Activated T-cell treated with anti-CD3 and anti-CD28 coated beads for 24 hours (primary cell): Measurements from ENCODE around the gene SMIM23.
"Not testable (repeated sequence)": the region's sequence is repeated elsewhere in the genome, so short reads cannot be mapped to it uniquely, and the experiment has no call there.

ENCODE experiments used
- DNase-seq: peaks from one replicate; pipeline ENCODE4 v3.0.0-alpha.2; 2020; ENCODE audit warnings: low read depth

Gene SMIM23

DNA sequence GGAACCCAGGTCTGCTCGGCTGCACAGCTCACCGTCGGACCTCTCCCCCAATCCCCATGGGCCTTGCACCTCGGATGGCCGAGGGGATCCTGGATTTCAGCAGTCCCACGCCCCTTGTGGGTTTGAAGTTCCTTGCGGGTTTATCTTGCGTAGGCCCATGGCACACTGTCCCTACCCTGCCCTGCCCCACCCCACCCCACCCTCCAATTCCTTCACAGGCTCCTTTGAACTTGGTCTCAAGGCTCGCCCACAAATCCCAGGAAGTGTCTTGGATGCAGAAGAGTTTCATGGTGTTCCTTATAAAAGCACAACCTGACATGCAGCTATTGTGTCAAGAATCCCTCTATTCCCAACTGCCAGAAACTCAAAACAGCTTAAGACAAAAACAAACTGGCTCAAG, 11.2 kb upstream of the SMIM23 start:
- no peak for DNase-seq

DNA sequence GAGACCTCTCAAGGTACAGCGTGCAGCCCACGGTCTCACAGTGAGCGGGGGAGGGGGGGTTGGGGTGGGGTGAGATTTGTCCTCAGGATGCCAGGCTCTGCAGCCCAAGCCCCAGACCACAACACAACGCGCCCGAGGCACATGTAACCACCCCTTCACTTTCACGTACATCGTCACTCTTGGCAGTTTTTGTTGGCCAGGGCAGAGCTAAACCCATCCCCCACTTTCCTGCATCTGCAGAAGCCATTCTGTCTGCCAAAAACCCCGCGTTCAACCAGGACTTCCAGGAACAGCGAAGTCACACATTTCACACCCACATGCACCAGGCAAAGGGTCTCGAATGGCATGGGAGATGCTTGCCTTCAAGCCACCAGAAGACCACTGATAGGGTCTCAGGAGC, 9.4 kb upstream of the SMIM23 start:
- DNase-seq = no peak

DNA sequence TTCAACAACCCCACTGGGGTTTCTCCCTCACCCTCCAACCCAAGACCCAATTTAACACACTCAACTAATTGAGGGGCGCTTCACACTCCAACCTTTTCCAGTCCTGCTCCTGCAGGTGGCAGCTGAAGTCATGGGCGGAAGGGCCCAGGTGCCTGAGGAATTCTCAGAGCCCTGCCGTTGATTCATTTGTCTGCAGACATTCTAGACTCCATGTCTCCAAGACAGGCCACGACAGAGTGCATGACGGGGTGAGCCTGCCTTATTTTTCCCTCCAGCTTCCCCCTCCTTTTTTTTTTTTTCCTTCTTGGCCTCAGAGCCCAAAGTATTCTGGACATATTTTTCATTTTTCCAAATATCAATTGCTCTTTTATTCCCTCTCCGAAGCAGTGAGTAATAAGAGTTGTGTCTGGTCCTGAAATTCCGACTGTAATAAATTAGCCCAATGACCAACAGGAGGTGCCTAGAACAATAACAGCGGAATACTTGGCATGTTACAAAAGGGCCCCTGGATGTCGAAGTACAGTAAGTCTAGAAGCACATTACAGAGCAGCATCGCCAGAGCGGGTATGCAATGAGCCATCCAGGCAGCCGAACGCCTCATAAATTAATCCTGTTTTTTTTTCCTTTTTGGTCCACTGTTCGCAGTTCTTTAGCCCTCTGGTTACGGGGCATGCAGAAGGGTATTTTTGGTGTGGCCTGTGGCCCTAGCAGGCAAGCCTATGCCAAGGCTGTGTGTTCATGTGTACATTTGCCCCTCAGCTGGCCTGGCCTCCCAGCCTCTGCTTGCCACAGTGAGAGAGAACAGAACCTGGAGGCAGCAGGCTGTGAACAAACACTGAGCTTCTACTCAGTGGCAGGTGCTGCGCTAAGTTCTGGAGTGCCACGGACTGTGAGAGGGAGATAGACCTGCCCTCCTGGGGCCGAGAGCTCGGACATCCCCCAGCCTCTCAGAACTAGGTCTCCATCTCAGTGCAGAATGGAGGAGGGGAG, 8.6 kb upstream of the SMIM23 start:
- DNase-seq = no peak

DNA sequence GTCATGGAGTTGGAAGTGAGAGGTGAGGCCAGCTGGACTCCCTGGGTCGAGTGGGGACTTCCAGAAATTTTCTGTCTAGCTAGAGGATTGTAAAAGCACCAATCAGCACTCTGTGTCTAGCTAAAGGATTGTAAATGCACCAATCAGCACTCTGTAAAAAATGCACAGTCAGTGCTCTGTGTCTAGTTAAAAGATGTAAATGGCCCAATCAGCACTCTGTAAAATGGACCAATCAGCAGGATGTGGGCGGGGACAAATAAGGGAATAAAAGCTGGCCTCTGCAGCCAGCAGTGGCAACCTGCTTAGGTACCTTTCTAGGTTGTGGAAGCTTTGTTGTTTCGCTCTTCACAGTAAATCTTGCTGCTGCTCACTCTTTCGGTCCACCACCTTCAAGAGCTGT, 3.9 kb upstream of the SMIM23 start:
- DNase-seq = not testable (repeated sequence)

- DNase-seq = no peak
These were observed 3.2 kb upstream of the SMIM23 start for GRCh38 chr5:171782332-171782966.

- DNase-seq = no peak
These were observed 2.6 kb upstream of the SMIM23 start for GRCh38 chr5:171783051-171783450.

GRCh38 chr5:171789353-171789752, 3.7 kb downstream of the SMIM23 start:
- no peak for DNase-seq

GRCh38 chr5:171790408-171790807, 4.8 kb downstream of the SMIM23 start:
- no peak for DNase-seq

- DNase-seq = no peak
These were observed 8.9 kb downstream of the SMIM23 start for GRCh38 chr5:171794470-171794960.

GRCh38 chr5:171795381-171795780, 9.8 kb downstream of the SMIM23 start:
- no peak for DNase-seq

GRCh38 chr5:171796436-171796835, 10.8 kb downstream of the SMIM23 start:
- DNase-seq = no peak

- DNase-seq = no peak
These were observed 11.9 kb downstream of the SMIM23 start for GRCh38 chr5:171797543-171797942.

DNA sequence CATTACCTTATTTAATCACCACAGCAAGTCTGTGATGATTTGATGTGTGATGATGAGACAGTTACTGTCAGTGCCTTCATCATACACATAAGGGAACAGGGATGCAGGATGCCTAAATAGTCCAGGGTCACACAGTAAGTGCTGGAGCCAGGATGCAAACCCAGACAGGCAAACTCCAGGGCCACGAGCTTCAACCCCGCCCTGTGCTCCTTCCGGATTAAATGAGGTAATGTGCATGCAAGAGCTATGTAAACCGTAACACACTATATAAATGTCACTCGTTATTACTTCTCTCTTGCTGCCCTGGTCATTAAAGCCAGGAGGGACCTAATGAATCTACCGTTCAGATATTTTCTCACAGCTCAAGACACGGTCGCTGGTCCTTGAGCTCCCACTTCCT, 12.8 kb downstream of the SMIM23 start:
- no peak for DNase-seq

- DNase-seq = no peak
These were observed 16.2 kb downstream of the SMIM23 start for GRCh38 chr5:171801839-171802238.

- DNase-seq = no peak
These were observed 20.1 kb downstream of the SMIM23 start for GRCh38 chr5:171805746-171806145.

DNA sequence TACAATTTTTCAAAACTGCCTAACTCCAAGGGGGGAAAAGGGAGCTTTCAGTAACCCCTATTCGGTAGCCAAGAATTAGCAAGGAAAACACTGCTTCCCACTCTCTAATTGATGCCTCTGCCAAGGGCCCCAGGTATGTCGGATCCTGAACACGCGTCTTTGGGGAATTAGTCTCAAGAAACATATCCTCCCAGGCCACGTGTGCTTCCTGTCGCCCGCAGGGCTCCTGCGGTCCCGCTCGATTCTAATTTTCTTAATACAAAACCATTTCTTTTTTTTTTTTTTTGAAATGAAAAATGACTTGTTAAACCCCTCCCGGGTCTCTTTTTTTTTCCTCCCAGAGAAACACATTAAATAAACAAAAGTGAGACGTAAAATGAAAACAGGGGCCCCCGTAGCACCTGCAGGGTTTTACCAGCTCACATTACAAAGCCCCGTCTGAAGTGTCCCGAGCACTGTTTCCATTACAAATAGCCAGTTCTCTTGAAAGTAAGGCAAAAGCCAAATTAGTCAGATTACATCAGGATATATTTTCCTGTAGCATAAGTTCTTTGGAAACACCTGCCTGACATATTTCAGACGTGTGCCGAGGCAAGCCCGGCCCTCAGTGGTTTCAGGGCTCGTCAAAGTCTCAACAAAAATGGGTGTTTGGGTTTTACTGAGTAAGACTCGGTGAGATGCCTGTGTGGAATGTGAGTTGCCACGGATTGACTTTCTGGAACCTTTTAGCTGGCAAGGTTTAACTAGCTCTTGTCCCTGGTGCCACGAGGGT, 21.5 kb downstream of the SMIM23 start:
- DNase-seq = no peak

GRCh38 chr5:171808453-171808852, 22.8 kb downstream of the SMIM23 start:
- no peak for DNase-seq

DNA sequence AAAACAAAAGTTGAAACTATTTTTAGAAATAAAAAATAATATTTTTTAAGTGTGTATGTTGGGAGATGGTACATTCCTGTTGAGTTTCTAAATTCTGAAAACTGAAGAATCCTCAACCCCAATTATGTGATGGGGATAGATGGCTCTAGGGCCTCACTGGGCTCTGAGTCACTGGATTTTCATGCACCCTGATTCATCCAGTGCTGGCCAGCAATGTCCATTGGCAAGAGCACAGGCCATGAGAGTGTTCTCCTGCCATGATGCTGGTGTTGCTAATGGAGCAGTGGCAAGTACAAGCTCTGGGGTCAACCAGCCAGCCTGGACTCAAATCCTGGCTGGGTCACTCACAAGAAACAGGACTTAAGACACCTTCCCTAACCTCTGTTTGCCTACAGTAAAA, 23.3 kb downstream of the SMIM23 start:
- DNase-seq = no peak

- DNase-seq = no peak
These were observed 24.6 kb downstream of the SMIM23 start for GRCh38 chr5:171810227-171810626.

DNA sequence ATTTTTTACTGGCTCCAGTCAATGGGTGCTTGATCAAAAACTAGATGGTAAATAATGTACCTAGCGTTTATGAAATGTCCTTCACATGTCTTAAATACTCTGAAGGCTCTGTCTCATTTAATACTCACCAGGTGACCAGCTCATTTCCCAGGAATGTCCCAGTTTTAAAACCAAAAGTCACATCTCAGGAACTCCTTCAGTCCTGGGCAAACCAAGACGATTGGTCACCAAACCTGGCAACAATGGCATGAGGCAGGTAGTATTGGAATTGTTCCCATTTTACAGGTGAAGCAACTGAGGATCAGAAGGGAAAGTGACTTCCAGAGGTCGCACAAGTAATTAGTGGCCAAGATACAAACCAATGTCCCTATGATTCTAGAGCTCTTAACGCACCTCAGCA, 27.7 kb downstream of the SMIM23 start:
- no peak for DNase-seq

GRCh38 chr5:171813813-171814490, 28.3 kb downstream of the SMIM23 start:
- DNase-seq = no peak

GRCh38 chr5:171816666-171817065, 31.0 kb downstream of the SMIM23 start:
- no peak for DNase-seq
